Measurements from ENCODE around the gene MT3.

DNA sequence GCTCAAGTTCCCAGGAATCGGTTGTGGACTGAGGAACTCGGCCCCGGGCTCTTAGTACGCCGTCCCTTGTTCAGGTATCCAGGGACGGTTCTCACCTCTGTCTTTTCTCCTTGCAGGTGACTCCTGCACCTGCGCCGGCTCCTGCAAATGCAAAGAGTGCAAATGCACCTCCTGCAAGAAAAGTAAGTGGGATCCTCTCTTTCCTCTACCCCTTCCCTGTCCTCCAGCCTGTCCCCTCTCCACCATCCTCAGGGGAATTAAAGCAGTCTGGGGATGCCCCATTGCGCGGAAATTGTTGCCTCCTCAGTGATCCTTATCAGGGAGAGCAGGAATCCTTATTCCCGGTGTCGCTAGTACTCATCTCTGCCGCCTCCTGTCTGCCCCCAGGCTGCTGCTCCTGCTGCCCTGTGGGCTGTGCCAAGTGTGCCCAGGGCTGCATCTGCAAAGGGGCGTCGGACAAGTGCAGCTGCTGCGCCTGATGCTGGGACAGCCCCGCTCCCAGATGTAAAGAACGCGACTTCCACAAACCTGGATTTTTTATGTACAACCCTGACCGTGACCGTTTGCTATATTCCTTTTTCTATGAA lies 19.6 kb downstream of the MT3 start:
- no peak for TF ChIP-seq SUZ12 (IDR thresholded peaks at IDR 0.05; ENCODE audit: extremely low read depth, insufficient read depth, insufficient read length)
- TF ChIP-seq YY1 (IDR thresholded peaks at IDR 0.05; ENCODE audit: insufficient read depth, insufficient read length), result no peak

All from NT2/D1 (cell line).